SH-SY5Y (cell line): ENCODE data around the gene UST.

Experiments
- GATA2 ChIP-seq: IDR thresholded peaks from 2 replicates; pipeline ENCODE4 v1.6.1; 2011; ENCODE audit warnings: mild to moderate bottlenecking, low read depth, low read length
- GATA3 ChIP-seq: IDR thresholded peaks from 2 replicates; pipeline ENCODE4 v1.6.1; 2011; ENCODE audit warnings: low read depth, mild to moderate bottlenecking, low read length, moderate library complexity

GRCh38 chr6:149028767-149029405 is 282.1 kb downstream of the UST start:
- no peak for TF ChIP-seq GATA2
- no peak for TF ChIP-seq GATA3
